Measurements from ENCODE around the gene IZUMO2.
"Not testable (repeated sequence)": the region's sequence is repeated elsewhere in the genome, so short reads cannot be mapped to it uniquely, and the experiment has no call there.

The IZUMO2 gene

DNA sequence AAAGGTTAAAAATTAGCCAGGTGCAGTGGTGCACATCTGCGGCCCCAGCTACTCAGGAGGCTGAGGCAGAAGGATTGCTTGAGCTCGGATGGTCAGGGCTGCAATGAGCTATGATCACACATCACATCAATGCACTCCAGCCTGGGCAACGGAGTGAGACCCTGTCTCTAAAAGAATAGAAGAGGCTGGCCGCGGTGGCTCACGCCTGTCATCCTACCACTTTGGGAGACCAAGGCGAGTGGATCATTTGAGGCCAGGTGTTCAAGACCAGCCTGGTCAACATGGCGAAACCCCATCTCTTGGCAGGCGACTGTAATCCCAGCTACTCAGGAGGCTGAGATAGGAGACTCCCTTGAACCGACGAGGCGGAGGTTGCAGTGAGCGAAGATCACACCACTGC, 59.7 kb downstream of the IZUMO2 start:
- not testable (repeated sequence) for H3K27ac ChIP-seq

Data from VCaP (cell line).